SU-DHL-6 (cell line): ENCODE data around the gene LRRFIP2.

Experiments used
- H2AFZ ChIP-seq: fragments of 200-600 bp; sonication (generic); 2 replicates; pipeline ENCODE4 v1.6.1; 2014; ENCODE audit warnings: low read depth, mild to moderate bottlenecking, moderate library complexity, mixed read lengths, antibody characterized with exemption, low read length; ENCODE audit not compliant: severe bottlenecking
- H3F3A ChIP-seq: fragments of 200-600 bp; shearing (Covaris generic); 2 replicates; pipeline ENCODE4 v1.6.0; 2016; ENCODE audit warnings: antibody characterized with exemption, mild to moderate bottlenecking; ENCODE audit not compliant: insufficient read depth
- H3K27ac ChIP-seq: fragments of 200-600 bp; sonication (generic); 2 replicates; pipeline ENCODE4 v1.5.1; 2016; ENCODE audit warnings: low read depth, mild to moderate bottlenecking, low read length, moderate library complexity, mixed read lengths
- H3K27me3 ChIP-seq: fragments of 200-600 bp; sonication (generic), shearing (Covaris generic); 2 replicates; pipeline ENCODE4 v1.6.0; 2014; ENCODE audit warnings: mild to moderate bottlenecking, low read length
- H3K36me3 ChIP-seq: fragments of 200-600 bp; sonication (generic); 2 replicates; pipeline ENCODE4 v1.6.1; 2014; ENCODE audit warnings: mild to moderate bottlenecking, low read length, mixed read lengths
- H3K4me2 ChIP-seq: fragments of 300-600, 200-600 bp; shearing (Covaris generic), sonication (generic); 2 replicates; pipeline ENCODE4 v1.6.0; 2014; ENCODE audit warnings: low read length, low read depth, mild to moderate bottlenecking; ENCODE audit not compliant: poor library complexity, severe bottlenecking
- H3K4me3 ChIP-seq: fragments of 200-600 bp; sonication (generic); 2 replicates; pipeline ENCODE4 v1.5.1; 2014; ENCODE audit warnings: antibody characterized with exemption, low read length, mild to moderate bottlenecking, mixed read lengths; ENCODE audit not compliant: insufficient read depth, poor library complexity, severe bottlenecking
- H3K79me2 ChIP-seq: fragments of 200-600 bp; sonication (generic); 2 replicates; pipeline ENCODE4 v1.6.1; 2014; ENCODE audit warnings: mild to moderate bottlenecking, low read length, moderate library complexity; ENCODE audit not compliant: insufficient read depth
- H3K9ac ChIP-seq: fragments of 200-600 bp; sonication (generic); 2 replicates; pipeline ENCODE4 v1.7.0; 2014; ENCODE audit warnings: mild to moderate bottlenecking, low read length
- H3K9me2 ChIP-seq: fragments of 200-600 bp; sonication (generic); replicated peaks from 2 replicates; pipeline ENCODE4 v1.6.1; 2014; ENCODE audit warnings: low read length; ENCODE audit not compliant: insufficient read depth
- H3K9me3 ChIP-seq: fragments of 200-600 bp; sonication (generic); 2 replicates; pipeline ENCODE4 v1.6.1; 2014; ENCODE audit warnings: low read length, mixed read lengths; ENCODE audit not compliant: insufficient read depth
- H4K20me1 ChIP-seq: fragments of 200-600 bp; sonication (generic); 2 replicates; pipeline ENCODE4 v1.6.1; 2014; ENCODE audit warnings: low read depth, mild to moderate bottlenecking, antibody characterized with exemption, low read length, moderate library complexity, mixed read lengths
- EZH2phosphoT487 ChIP-seq: fragments of 200-600 bp; sonication (generic), shearing (Covaris generic); conservative IDR thresholded peaks from 2 replicates; pipeline ENCODE4 v1.6.1; 2018; ENCODE audit warnings: mild to moderate bottlenecking, antibody characterized with exemption, low read length, moderate library complexity, mixed read lengths
- TF ChIP-seq, protein P1 (sequence below): fragments of 200-600 bp; sonication (generic); IDR thresholded peaks from one replicate; pipeline ENCODE4 v1.5.1; 2017; ENCODE audit warnings: antibody characterized with exemption, mild to moderate bottlenecking, low read length, moderate library complexity; ENCODE audit not compliant: insufficient read depth, poor library complexity, severe bottlenecking

LRRFIP2 gene

DNA sequence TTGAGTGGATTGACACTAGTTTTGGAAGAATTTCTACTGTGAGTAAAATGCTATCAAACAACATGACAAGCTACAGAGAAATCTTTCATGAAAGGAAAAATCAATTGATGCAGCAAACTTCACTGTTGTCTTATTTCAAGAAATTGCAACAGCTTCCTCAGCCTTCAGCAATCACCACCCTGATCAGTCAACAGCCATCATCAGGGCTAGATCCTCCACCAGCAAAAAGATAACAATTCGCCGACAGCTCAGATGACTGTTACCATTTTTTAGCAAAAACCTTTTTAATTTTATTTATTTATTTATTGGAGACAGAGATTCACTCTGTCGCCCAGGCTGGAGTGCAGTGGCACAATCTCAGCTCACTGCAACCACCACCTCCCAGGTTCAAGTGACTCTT is 137.0 kb downstream of the LRRFIP2 start:
- H3K4me3 ChIP-seq: no peak overlapping the region
- no peak overlapping the region for H3K4me2 ChIP-seq
- H4K20me1 ChIP-seq: no peaks in the 10 kb centered on the region; the same call in 1 of the 2 replicates
- H3F3A ChIP-seq: no peaks in the 10 kb centered on the region
- no peaks in the 10 kb centered on the region for H3K9me3 ChIP-seq
- H3K9ac ChIP-seq: no peak overlapping the region
- no peaks in the 10 kb centered on the region for H3K27me3 ChIP-seq
- H3K36me3 ChIP-seq: peaks cover 44% of the 10 kb centered on the region
- no peak overlapping the region for H3K27ac ChIP-seq
- no peaks in the 10 kb centered on the region for H3K9me2 ChIP-seq
- H3K79me2 ChIP-seq: no peaks in the 10 kb centered on the region
- no peak overlapping the region for H2AFZ ChIP-seq
- TF ChIP-seq, protein P1, sequence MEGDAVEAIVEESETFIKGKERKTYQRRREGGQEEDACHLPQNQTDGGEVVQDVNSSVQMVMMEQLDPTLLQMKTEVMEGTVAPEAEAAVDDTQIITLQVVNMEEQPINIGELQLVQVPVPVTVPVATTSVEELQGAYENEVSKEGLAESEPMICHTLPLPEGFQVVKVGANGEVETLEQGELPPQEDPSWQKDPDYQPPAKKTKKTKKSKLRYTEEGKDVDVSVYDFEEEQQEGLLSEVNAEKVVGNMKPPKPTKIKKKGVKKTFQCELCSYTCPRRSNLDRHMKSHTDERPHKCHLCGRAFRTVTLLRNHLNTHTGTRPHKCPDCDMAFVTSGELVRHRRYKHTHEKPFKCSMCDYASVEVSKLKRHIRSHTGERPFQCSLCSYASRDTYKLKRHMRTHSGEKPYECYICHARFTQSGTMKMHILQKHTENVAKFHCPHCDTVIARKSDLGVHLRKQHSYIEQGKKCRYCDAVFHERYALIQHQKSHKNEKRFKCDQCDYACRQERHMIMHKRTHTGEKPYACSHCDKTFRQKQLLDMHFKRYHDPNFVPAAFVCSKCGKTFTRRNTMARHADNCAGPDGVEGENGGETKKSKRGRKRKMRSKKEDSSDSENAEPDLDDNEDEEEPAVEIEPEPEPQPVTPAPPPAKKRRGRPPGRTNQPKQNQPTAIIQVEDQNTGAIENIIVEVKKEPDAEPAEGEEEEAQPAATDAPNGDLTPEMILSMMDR: no peak
- TF ChIP-seq EZH2phosphoT487: no peak

DNA sequence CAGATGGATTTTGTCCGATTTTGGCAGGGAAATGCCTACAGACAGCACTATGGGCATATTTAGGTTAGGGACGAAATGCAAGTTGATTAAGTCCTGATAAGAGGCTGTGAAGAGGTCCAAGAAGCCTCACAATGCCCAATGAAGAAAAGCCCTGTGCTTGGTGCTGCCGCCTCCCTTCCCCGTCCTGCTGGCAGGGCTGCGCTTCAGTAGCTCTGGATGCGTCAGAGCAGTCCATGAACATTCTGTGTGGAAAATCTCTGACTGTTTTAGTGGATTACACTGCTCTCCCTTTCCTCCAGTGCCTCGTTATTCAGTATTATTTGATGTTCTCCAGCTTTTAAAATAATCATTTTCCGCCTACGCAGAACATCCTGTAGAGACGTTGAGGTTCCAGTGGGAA is 141.4 kb downstream of the LRRFIP2 start:
- Histone ChIP-seq H3K9me3 (no peaks in the 10 kb centered on the region), H3F3A (no peaks in the 10 kb centered on the region), H3K27ac (no peak overlapping the region), H3K4me3 (no peak overlapping the region), H3K27me3 (no peaks in the 10 kb centered on the region), H4K20me1 (no peaks in the 10 kb centered on the region), H3K36me3 (peaks cover 31% of the 10 kb centered on the region), H3K4me2 (no peak overlapping the region), H3K9me2 (no peaks in the 10 kb centered on the region), H2AFZ (no peak overlapping the region), H3K9ac (no peak overlapping the region), H3K79me2 (no peaks in the 10 kb centered on the region)
- TF ChIP-seq, protein P1: no peak
- TF ChIP-seq EZH2phosphoT487: no peak

DNA sequence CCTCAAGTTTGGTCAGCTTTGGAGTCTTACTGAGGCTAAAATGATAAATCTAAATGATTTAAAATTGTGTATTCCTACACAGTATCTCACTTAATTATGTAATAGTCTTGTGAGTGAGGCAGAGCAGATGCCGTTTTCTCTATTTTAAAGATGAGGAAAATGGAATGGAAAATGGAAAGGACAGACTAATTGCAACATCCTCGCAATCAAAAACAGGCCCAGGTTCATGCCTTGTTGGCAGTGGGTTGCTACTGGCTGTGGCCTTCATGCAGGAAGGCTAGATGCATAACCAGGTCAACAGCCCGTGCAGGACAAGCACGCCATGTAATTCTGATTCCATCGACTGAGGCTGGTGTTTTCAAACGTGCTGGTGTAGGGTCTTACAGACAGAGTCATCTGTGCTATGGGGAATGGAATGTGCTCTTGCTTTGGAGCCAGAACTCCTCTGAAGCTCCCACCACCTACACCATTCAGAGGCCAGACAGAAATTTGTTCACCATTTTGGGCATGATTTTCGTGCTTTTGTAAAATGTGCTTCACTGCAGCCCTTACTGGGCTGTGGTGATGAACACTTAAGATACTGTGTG is 143.2 kb downstream of the LRRFIP2 start:
- Histone ChIP-seq H3K9ac (no peak overlapping the region), H3K27me3 (no peaks in the 10 kb centered on the region), H3K36me3 (peaks cover 38% of the 10 kb centered on the region), H3F3A (no peaks in the 10 kb centered on the region), H3K27ac (no peak overlapping the region), H2AFZ (no peak overlapping the region), H3K4me2 (no peak overlapping the region), H3K9me2 (no peaks in the 10 kb centered on the region), H4K20me1 (no peaks in the 10 kb centered on the region), H3K9me3 (no peaks in the 10 kb centered on the region), H3K4me3 (no peak overlapping the region), H3K79me2 (no peaks in the 10 kb centered on the region)
- no peak for TF ChIP-seq EZH2phosphoT487
- TF ChIP-seq, protein P1: no peak
